SK-N-SH (cell line): Measurements from ENCODE around the gene MAS1L. TPM values are rescaled to one million over a fixed set of nuclear protein-coding genes. Genes with fewer than 3 reads are reported as not detected.

Experiments used
- CTCF ChIA-PET: fragments of 300-600, 350-600 bp; formaldehyde crosslinking; extraction: SDS; loops from one replicate; lab custom pipeline; 2021; lab: Yijun Ruan, JAX
- POLR2A ChIA-PET: fragments of 350-600 bp; sonication (Branson Sonifier 250); formaldehyde crosslinking; extraction: SDS; loops from one replicate; lab custom pipeline; 2020; ENCODE audit warnings: antibody characterized with exemption, inconsistent platforms; lab: Yijun Ruan, JAX
- DNase-seq: peaks from one replicate; pipeline ENCODE4 v3.0.0; 2012
- H2AFZ ChIP-seq: fragments of 200-600 bp; sonication (generic); 2 replicates; pipeline ENCODE4 v1.8.1; 2016; ENCODE audit warnings: antibody characterized with exemption, mild to moderate bottlenecking, low read depth
- H3F3A ChIP-seq: fragments of 200-600 bp; sonication (generic); replicated peaks from 2 replicates; pipeline ENCODE3; 2016; ENCODE audit warnings: antibody characterized with exemption, mild to moderate bottlenecking; ENCODE audit not compliant: insufficient read depth
- H3K27ac ChIP-seq, 2 experiments: fragments of 200-500 bp in 1 of 2; fragments of 200-600 bp in 1 of 2; sonication (Bioruptor generic) in 1 of 2; sonication (generic), shearing (Covaris generic) in 1 of 2; 2 replicates each; pipeline versions ENCODE4 v1.5.1 to v1.6.1; 2014 to 2016; ENCODE audit warnings: low read depth in 2 of 2, inconsistent platforms in 1 of 2, low read length in 1 of 2, mild to moderate bottlenecking in 1 of 2, mixed read lengths in 1 of 2
- H3K27me3 ChIP-seq: fragments of 200-600 bp; sonication (generic), shearing (Covaris generic); 2 replicates; pipeline ENCODE4 v1.6.1; 2016; ENCODE audit warnings: mixed run types; ENCODE audit not compliant: insufficient read depth
- H3K36me3 ChIP-seq, 2 experiments: fragments of 200-500 bp in 1 of 2; fragments of 200-600 bp in 1 of 2; sonication (Bioruptor generic) in 1 of 2; sonication (generic) in 1 of 2; replicated peaks in 1 of 2; 2 replicates each; pipeline versions ENCODE3 to v1.5.1; 2014 to 2016; ENCODE audit warnings: low read length in 1 of 2, mild to moderate bottlenecking in 1 of 2; ENCODE audit not compliant: insufficient read depth in 2 of 2, control insufficient read depth in 1 of 2
- H3K4me1 ChIP-seq, 2 experiments: fragments of 200-500 bp in 1 of 2; fragments of 200-600 bp in 1 of 2; sonication (Bioruptor generic) in 1 of 2; sonication (generic), shearing (Covaris generic) in 1 of 2; 2 replicates each; pipeline versions ENCODE4 v1.5.1 to v1.6.1; 2014 to 2016; ENCODE audit warnings: low read depth in 1 of 2, low read length in 1 of 2, mixed run types in 1 of 2; ENCODE audit not compliant: insufficient read depth in 2 of 2, control insufficient read depth in 1 of 2
- H3K4me2 ChIP-seq: fragments of 200-600 bp; sonication (generic), shearing (Covaris generic); 2 replicates; pipeline ENCODE4 v1.6.1; 2017; ENCODE audit warnings: mixed run types
- H3K4me3 ChIP-seq, 2 experiments: fragments of 200-500 bp in 1 of 2; fragments of 200-600 bp in 1 of 2; sonication (Bioruptor generic) in 1 of 2; sonication (generic), shearing (Covaris generic) in 1 of 2; 2 replicates each; pipeline versions ENCODE4 v1.5.1 to v1.8.1; 2014 to 2016; ENCODE audit warnings: low read depth in 2 of 2, inconsistent platforms in 1 of 2, low read length in 1 of 2, mild to moderate bottlenecking in 1 of 2, mixed read lengths in 1 of 2, moderate library complexity in 1 of 2
- H3K79me2 ChIP-seq: fragments of 200-600 bp; sonication (generic); 2 replicates; pipeline ENCODE4 v1.8.1; 2017; ENCODE audit warnings: mild to moderate bottlenecking; ENCODE audit not compliant: insufficient read depth
- H3K9ac ChIP-seq: fragments of 200-600 bp; sonication (generic); 2 replicates; pipeline ENCODE4 v1.6.1; 2017; ENCODE audit warnings: mixed run types
- H3K9me2 ChIP-seq: fragments of 200-600 bp; sonication (generic); 2 replicates; pipeline ENCODE4 v1.6.1; 2017; ENCODE audit warnings: mixed run types
- H3K9me3 ChIP-seq: fragments of 200-600 bp; sonication (generic); 2 replicates; pipeline ENCODE4 v1.6.1; 2017; ENCODE audit warnings: mixed run types, mild to moderate bottlenecking, moderate library complexity
- H4K20me1 ChIP-seq: fragments of 200-600 bp; sonication (generic); 2 replicates; pipeline ENCODE4 v1.6.1; 2017; ENCODE audit warnings: mild to moderate bottlenecking, mixed run types; ENCODE audit not compliant: insufficient read depth
- EP300 ChIP-seq, 2 experiments: IDR thresholded peaks; 2 replicates each; pipeline versions ENCODE4 v1.4.0 to v1.6.1; 2012; ENCODE audit warnings: borderline replicate concordance in 1 of 2, low read depth in 1 of 2, low read length in 1 of 2
- FOSL2 ChIP-seq: IDR thresholded peaks from 2 replicates; pipeline ENCODE4 v1.4.0; 2012; ENCODE audit warnings: low read depth, mild to moderate bottlenecking, moderate library complexity, borderline replicate concordance
- FOXM1 ChIP-seq: IDR thresholded peaks from 2 replicates; pipeline ENCODE4 v1.4.0; 2012; ENCODE audit warnings: low read depth, mild to moderate bottlenecking
- IRF3 ChIP-seq: fragments of 150-350 bp; IDR thresholded peaks from 2 replicates; pipeline ENCODE4 v1.6.1; 2016; ENCODE audit warnings: mild to moderate bottlenecking, low read depth, low read length
- JUND ChIP-seq: IDR thresholded peaks from 2 replicates; pipeline ENCODE4 v1.4.0; 2012
- MAX ChIP-seq: IDR thresholded peaks from 2 replicates; pipeline ENCODE4 v1.4.0; 2012; ENCODE audit warnings: low read depth
- MXI1 ChIP-seq: IDR thresholded peaks from 2 replicates; pipeline ENCODE4 v1.6.1; 2012; ENCODE audit warnings: mild to moderate bottlenecking, low read depth, low read length, improper control_type of control experiment
- PBX3 ChIP-seq: IDR thresholded peaks from 2 replicates; pipeline ENCODE4; 2012
- POLR2AphosphoS5 ChIP-seq: IDR thresholded peaks from 2 replicates; pipeline ENCODE4 v1.6.1; 2012; ENCODE audit warnings: low read depth, low read length
- RCOR1 ChIP-seq: fragments of 150-350 bp; IDR thresholded peaks from 2 replicates; pipeline ENCODE4 v1.6.1; 2017; ENCODE audit warnings: antibody characterized with exemption, low read length
- REST ChIP-seq: IDR thresholded peaks from 2 replicates; pipeline ENCODE4 v1.6.1; 2012; ENCODE audit warnings: mild to moderate bottlenecking, low read depth, low read length, moderate library complexity
- RXRA ChIP-seq: IDR thresholded peaks from 2 replicates; pipeline ENCODE4 v1.4.0; 2012; ENCODE audit warnings: low read depth, mild to moderate bottlenecking, borderline replicate concordance
- TCF12 ChIP-seq: IDR thresholded peaks from 2 replicates; pipeline ENCODE4 v1.4.0; 2012
- TEAD4 ChIP-seq: IDR thresholded peaks from 2 replicates; pipeline ENCODE4 v1.4.0; 2012; ENCODE audit warnings: mild to moderate bottlenecking, borderline replicate concordance; ENCODE audit not compliant: insufficient read depth
- USF2 ChIP-seq: fragments of 150-350 bp; IDR thresholded peaks from 2 replicates; pipeline ENCODE4 v1.6.1; 2017; ENCODE audit warnings: antibody characterized with exemption, low read length, low read depth, borderline replicate concordance
- YY1 ChIP-seq: IDR thresholded peaks from 2 replicates; pipeline ENCODE4 v1.4.0; 2012; ENCODE audit warnings: low read depth, mild to moderate bottlenecking
- WGBS: methylation state at CpG from one replicate; pipeline ENCODE4 v1.1.6; 2017; ENCODE audit warnings: low lambda C conversion rate; 5-methylcytosine and 5-hydroxymethylcytosine counted together
- polyA plus RNA-seq, 3 experiments: library from polyadenylated mRNA; depleted of rRNA; stranded (reverse); fragments of >200 nt; gene quantifications; 2 replicates each; pipeline ENCODE4 v1.2.3, GENCODE V29; 2012
- TF ChIP-seq, protein P1 (sequence below): fragments of 200-600 bp; sonication (generic); IDR thresholded peaks from 2 replicates; pipeline ENCODE4 v1.6.1; 2017; ENCODE audit warnings: antibody characterized with exemption, mild to moderate bottlenecking, moderate library complexity

Gene MAS1L
- polyA plus RNA-seq, 1 of the 3 experiments (the other 2 are of a cell fraction) = not detected

GRCh38 chr6:29532320-29532951, 44.7 kb upstream of the MAS1L start:
- Histone ChIP-seq H3K79me2 (no peaks in the 10 kb centered on the region), H3K4me1 (no peaks in the 10 kb centered on the region), H3K4me3 (no peak overlapping the region), H3K27me3 (peaks cover 30% of the 10 kb centered on the region; the same call in 1 of the 2 replicates), H3K27ac (no peak overlapping the region), H3K36me3 (no peaks in the 10 kb centered on the region), H4K20me1 (no peaks in the 10 kb centered on the region), H2AFZ (no peak overlapping the region), H3F3A (no peaks in the 10 kb centered on the region), H3K4me2 (no peak overlapping the region), H3K9me3 (no peaks in the 10 kb centered on the region), H3K9ac (no peak overlapping the region), H3K9me2 (no peaks in the 10 kb centered on the region)
- CTCF ChIA-PET = interaction anchor here (0.7 to 1.6 kb wide), 3 partner anchors 22 to 763 kb away, joined by 3 to 5 read pairs (median 4); no protein-coding TSS in a partner anchor
- TF ChIP-seq POLR2AphosphoS5 = no peak
- no peak for TF ChIP-seq MXI1
- no peak for TF ChIP-seq MAX
- TF ChIP-seq FOSL2 = no peak
- TF ChIP-seq TCF12 = no peak
- no peak for TF ChIP-seq EP300 (IDR thresholded peaks at IDR 0.05; ENCODE audit: borderline replicate concordance in 1 of 2, low read depth in 1 of 2, low read length in 1 of 2)
- no peak for TF ChIP-seq IRF3
- 0% methylated on average over 1 of the region's 2 CpGs for WGBS
- no peak for DNase-seq
- POLR2A ChIA-PET = interaction anchor here (0.6 kb wide), 1 partner anchor 920 kb away, joined by 4 read pairs; no protein-coding TSS in a partner anchor

GRCh38 chr6:29531668-29532067, 43.9 kb upstream of the MAS1L start:
- H4K20me1 ChIP-seq = no peaks in the 10 kb centered on the region
- POLR2A ChIA-PET = no interaction called here
- no peaks in the 10 kb centered on the region for H3K9me2 ChIP-seq
- H2AFZ ChIP-seq = no peak overlapping the region
- no peak for TF ChIP-seq PBX3
- no peak for TF ChIP-seq USF2
- no peak for TF ChIP-seq FOXM1
- no peak for TF ChIP-seq YY1
- no peak for TF ChIP-seq MXI1
- no peak for TF ChIP-seq REST
- TF ChIP-seq POLR2AphosphoS5 = no peak
- TF ChIP-seq, protein P1, sequence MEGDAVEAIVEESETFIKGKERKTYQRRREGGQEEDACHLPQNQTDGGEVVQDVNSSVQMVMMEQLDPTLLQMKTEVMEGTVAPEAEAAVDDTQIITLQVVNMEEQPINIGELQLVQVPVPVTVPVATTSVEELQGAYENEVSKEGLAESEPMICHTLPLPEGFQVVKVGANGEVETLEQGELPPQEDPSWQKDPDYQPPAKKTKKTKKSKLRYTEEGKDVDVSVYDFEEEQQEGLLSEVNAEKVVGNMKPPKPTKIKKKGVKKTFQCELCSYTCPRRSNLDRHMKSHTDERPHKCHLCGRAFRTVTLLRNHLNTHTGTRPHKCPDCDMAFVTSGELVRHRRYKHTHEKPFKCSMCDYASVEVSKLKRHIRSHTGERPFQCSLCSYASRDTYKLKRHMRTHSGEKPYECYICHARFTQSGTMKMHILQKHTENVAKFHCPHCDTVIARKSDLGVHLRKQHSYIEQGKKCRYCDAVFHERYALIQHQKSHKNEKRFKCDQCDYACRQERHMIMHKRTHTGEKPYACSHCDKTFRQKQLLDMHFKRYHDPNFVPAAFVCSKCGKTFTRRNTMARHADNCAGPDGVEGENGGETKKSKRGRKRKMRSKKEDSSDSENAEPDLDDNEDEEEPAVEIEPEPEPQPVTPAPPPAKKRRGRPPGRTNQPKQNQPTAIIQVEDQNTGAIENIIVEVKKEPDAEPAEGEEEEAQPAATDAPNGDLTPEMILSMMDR = no peak
- no peak for TF ChIP-seq EP300 (IDR thresholded peaks at IDR 0.05; ENCODE audit: borderline replicate concordance in 1 of 2, low read depth in 1 of 2, low read length in 1 of 2)
- no peak for TF ChIP-seq RXRA
- TF ChIP-seq TEAD4 = no peak
- no peak for TF ChIP-seq TCF12
- TF ChIP-seq RCOR1 = no peak
- no peak for TF ChIP-seq JUND
- H3K27me3 ChIP-seq = peaks cover 34% of the 10 kb centered on the region; the same call in 1 of the 2 replicates
- H3K4me1 ChIP-seq = no peaks in the 10 kb centered on the region
- 0% methylated on average over 1 of the region's 3 CpGs for WGBS
- DNase-seq = no peak
- CTCF ChIA-PET = interaction anchor here (0.7 to 1.6 kb wide), 3 partner anchors 22 to 764 kb away, joined by 3 to 5 read pairs (median 4); no protein-coding TSS in a partner anchor
- H3F3A ChIP-seq = no peaks in the 10 kb centered on the region
- H3K4me3 ChIP-seq = no peak overlapping the region
- H3K79me2 ChIP-seq = no peaks in the 10 kb centered on the region
- no peaks in the 10 kb centered on the region for H3K9me3 ChIP-seq
- no peaks in the 10 kb centered on the region for H3K36me3 ChIP-seq
- H3K4me2 ChIP-seq = no peak overlapping the region
- H3K27ac ChIP-seq = no peak overlapping the region
- no peak overlapping the region for H3K9ac ChIP-seq
